ENCODE results near the gene MYZAP.

Gene MYZAP

DNA sequence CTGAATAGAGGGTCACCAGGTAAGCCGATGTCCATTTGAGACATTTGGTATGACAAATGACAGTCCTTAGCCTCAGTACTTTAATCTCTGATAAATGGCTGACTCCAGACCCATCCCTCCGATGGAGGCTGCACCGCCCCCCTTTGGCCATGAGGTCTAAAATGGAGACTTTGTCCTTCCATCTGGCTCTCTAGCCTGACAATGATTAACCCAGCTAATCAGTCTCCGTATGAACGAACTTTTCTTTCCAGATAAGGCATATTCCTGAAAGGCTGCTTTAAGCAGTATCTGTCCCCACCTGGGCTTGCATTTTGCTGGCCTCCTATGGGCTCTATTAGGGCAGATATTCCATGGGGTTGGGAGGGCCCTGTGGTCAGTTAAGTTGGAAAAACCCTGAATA is 10.8 kb upstream of the MYZAP start:
- TF ChIP-seq TCF4 (CRISPR knock-in tag; IDR thresholded peaks at IDR 0.05; ENCODE audit: borderline replicate concordance) (no peak), ZC3H10 (CRISPR knock-in tag; IDR thresholded peaks at IDR 0.05) (no peak), ISL1 (CRISPR knock-in tag; IDR thresholded peaks at IDR 0.05) (no peak), GLIS3 (CRISPR knock-in tag; IDR thresholded peaks at IDR 0.05) (no peak), TSHZ2 (CRISPR knock-in tag; IDR thresholded peaks at IDR 0.05) (no peak), SNAI2 (CRISPR knock-in tag; IDR thresholded peaks at IDR 0.05) (no peak), CSDC2 (CRISPR knock-in tag; IDR thresholded peaks at IDR 0.05) (no peak), RARB (CRISPR knock-in tag; IDR thresholded peaks at IDR 0.05) (no peak), CREB5 (CRISPR knock-in tag; IDR thresholded peaks at IDR 0.05; ENCODE audit: low read depth) (no peak), PPARA (CRISPR knock-in tag; IDR thresholded peaks at IDR 0.05; ENCODE audit: borderline replicate concordance) (no peak), ZFP3 (CRISPR knock-in tag; IDR thresholded peaks at IDR 0.05) (no peak), ZNF8 (CRISPR knock-in tag; IDR thresholded peaks at IDR 0.05) (no peak)
- TF ChIP-seq, protein P1, sequence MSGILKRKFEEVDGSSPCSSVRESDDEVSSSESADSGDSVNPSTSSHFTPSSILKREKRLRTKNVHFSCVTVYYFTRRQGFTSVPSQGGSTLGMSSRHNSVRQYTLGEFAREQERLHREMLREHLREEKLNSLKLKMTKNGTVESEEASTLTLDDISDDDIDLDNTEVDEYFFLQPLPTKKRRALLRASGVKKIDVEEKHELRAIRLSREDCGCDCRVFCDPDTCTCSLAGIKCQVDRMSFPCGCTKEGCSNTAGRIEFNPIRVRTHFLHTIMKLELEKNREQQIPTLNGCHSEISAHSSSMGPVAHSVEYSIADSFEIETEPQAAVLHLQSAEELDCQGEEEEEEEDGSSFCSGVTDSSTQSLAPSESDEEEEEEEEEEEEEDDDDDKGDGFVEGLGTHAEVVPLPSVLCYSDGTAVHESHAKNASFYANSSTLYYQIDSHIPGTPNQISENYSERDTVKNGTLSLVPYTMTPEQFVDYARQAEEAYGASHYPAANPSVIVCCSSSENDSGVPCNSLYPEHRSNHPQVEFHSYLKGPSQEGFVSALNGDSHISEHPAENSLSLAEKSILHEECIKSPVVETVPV (CRISPR knock-in tag; IDR thresholded peaks at IDR 0.05) = no peak
- ATAC-seq = no peak

DNA sequence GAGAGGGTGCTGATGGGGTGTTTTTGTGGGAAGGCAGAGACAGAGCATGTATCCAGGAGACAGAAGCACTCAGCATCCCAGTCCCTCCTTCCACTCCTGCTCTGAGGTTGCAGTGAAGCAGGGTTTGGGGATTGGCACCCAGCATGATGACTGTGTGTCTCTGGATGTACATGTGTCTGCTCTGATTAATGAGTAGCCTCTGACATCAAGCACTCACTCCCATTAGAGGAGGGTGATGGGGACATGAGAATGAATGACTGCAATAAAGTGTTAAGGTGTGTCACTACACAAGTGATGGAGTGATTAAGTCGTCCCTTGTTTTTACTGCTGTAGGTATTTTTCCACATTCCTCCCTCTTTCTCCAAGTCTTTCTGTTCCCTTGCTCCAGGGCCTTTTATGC is 9.6 kb upstream of the MYZAP start:
- TF ChIP-seq ARNTL (CRISPR knock-in tag; IDR thresholded peaks at IDR 0.05; ENCODE audit: borderline replicate concordance, low read depth) (no peak), ZC3H10 (CRISPR knock-in tag; IDR thresholded peaks at IDR 0.05) (no peak), CREB5 (CRISPR knock-in tag; IDR thresholded peaks at IDR 0.05; ENCODE audit: low read depth) (no peak), PPARA (CRISPR knock-in tag; IDR thresholded peaks at IDR 0.05; ENCODE audit: borderline replicate concordance) (no peak), ZNF70 (CRISPR knock-in tag; IDR thresholded peaks at IDR 0.05) (no peak), OSR1 (CRISPR knock-in tag; IDR thresholded peaks at IDR 0.05) (no peak), TSHZ2 (CRISPR knock-in tag; IDR thresholded peaks at IDR 0.05) (no peak), ZNF565 (CRISPR knock-in tag; conservative IDR thresholded peaks at IDR 0.05; ENCODE audit: low read depth) (no peak), CSDC2 (CRISPR knock-in tag; IDR thresholded peaks at IDR 0.05) (no peak)
- TF ChIP-seq, protein P1 (CRISPR knock-in tag; IDR thresholded peaks at IDR 0.05) = no peak
- no peak for ATAC-seq

DNA sequence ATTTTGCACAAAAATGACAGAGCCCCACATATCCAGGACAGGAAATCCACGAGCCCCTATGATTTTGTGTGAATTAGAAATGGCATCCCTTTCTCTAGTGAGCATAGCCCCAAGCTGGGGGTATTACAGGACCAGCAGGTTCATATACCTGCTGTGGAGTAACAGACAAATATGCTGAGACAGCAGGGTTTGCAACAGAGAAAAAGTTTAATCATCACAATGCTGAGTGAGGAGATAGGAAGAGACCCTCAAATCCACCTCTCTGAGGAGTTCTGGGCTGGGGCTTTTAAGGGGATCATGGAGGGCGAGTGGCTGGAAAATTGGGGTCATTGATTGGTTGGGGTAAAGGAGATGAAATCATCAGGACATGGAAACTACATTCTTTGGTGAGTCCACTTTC is 8.4 kb upstream of the MYZAP start:
- ATAC-seq = no peak
- TF ChIP-seq TSHZ2 (CRISPR knock-in tag; IDR thresholded peaks at IDR 0.05) = no peak
- TF ChIP-seq GLIS3 (CRISPR knock-in tag; IDR thresholded peaks at IDR 0.05) = no peak
- TF ChIP-seq CSDC2 (CRISPR knock-in tag; IDR thresholded peaks at IDR 0.05) = no peak
- TF ChIP-seq RARB (CRISPR knock-in tag; IDR thresholded peaks at IDR 0.05) = no peak
- TF ChIP-seq ZC3H10 (CRISPR knock-in tag; IDR thresholded peaks at IDR 0.05) = no peak
- no peak for TF ChIP-seq ZFP3 (CRISPR knock-in tag; IDR thresholded peaks at IDR 0.05)
- TF ChIP-seq PATZ1 (CRISPR knock-in tag; IDR thresholded peaks at IDR 0.05; ENCODE audit: borderline replicate concordance) = no peak
- no peak for TF ChIP-seq CREB5 (CRISPR knock-in tag; IDR thresholded peaks at IDR 0.05; ENCODE audit: low read depth)
- TF ChIP-seq SNAI2 (CRISPR knock-in tag; IDR thresholded peaks at IDR 0.05) = no peak
- no peak for TF ChIP-seq ISL1 (CRISPR knock-in tag; IDR thresholded peaks at IDR 0.05)

Data from SK-N-SH treated with all-trans-retinoic acid at 6 μM for 48 hours (cell line).